PC-9 (cell line): ENCODE data around the gene ADAMTS7. TPM values are rescaled to one million over a fixed set of nuclear protein-coding genes. Genes with fewer than 3 reads are reported as not detected.

Experiments used
- BruUV-seq: library from RNA; stranded (reverse); fragments of 400-500 nt; replicated peaks from 2 replicates; lab custom pipeline; 2021; lab: Mats Ljungman, UMichigan
- CTCF ChIA-PET: fragments of 300-600 bp; sonication (Branson Sonifier 250); formaldehyde crosslinking; loops from one replicate; lab custom pipeline; 2022; ENCODE audit warnings: antibody characterized with exemption; lab: Charles Lee
- POLR2A ChIA-PET: fragments of 300-600 bp; sonication (Branson Sonifier 250); formaldehyde crosslinking; loops from one replicate; lab custom pipeline; 2022; ENCODE audit warnings: antibody characterized with exemption; ENCODE audit not compliant: unreplicated experiment; lab: Charles Lee
- DNase-seq, 2 experiments: peaks; one replicate each; pipeline versions ENCODE4 v3.0.0 to v3.0.0-alpha.2; 2015 to 2022; ENCODE audit warnings: mixed read lengths in 1 of 2
- H2AFZ ChIP-seq: fragments of 200-600 bp; sonication (generic); 2 replicates; pipeline ENCODE4 v1.8.1; 2017; ENCODE audit warnings: antibody characterized with exemption
- H3F3A ChIP-seq: fragments of 200-600 bp; sonication (generic); 2 replicates; pipeline ENCODE4 v1.8.1; 2017; ENCODE audit warnings: antibody characterized with exemption, mild to moderate bottlenecking, low read depth; ENCODE audit not compliant: insufficient read depth
- H3K27ac ChIP-seq: fragments of 200-600 bp; sonication (generic); 2 replicates; pipeline ENCODE4 v1.6.1; 2016; ENCODE audit warnings: mixed run types
- H3K27me3 ChIP-seq: fragments of 200-600 bp; sonication (generic); 2 replicates; pipeline ENCODE4 v1.6.1; 2016; ENCODE audit warnings: low read depth, mixed run types; ENCODE audit not compliant: insufficient read depth
- H3K36me3 ChIP-seq: fragments of 200-600 bp; sonication (generic); 2 replicates; pipeline ENCODE4 v1.6.1; 2016; ENCODE audit warnings: low read depth, mixed run types
- H3K4me1 ChIP-seq: fragments of 200-600 bp; sonication (generic); replicated peaks from 2 replicates; pipeline ENCODE4 v1.6.1; 2016; ENCODE audit warnings: mixed run types; ENCODE audit not compliant: insufficient read depth
- H3K4me2 ChIP-seq: fragments of 200-600 bp; sonication (generic); 2 replicates; pipeline ENCODE4 v1.6.1; 2017; ENCODE audit warnings: mixed run types
- H3K4me3 ChIP-seq: fragments of 200-600 bp; sonication (generic); 2 replicates; pipeline ENCODE4 v1.6.1; 2016; ENCODE audit warnings: mixed run types
- H3K79me2 ChIP-seq: fragments of 200-600 bp; sonication (generic); 2 replicates; pipeline ENCODE4 v1.6.1; 2017; ENCODE audit warnings: low read depth, mixed run types
- H3K9me2 ChIP-seq: fragments of 200-600 bp; sonication (generic); 2 replicates; pipeline ENCODE4 v1.8.1; 2017; ENCODE audit warnings: mild to moderate bottlenecking; ENCODE audit not compliant: insufficient read depth
- H3K9me3 ChIP-seq: fragments of 200-600 bp; sonication (generic); 2 replicates; pipeline ENCODE4 v1.8.1; 2016; ENCODE audit warnings: low read depth; ENCODE audit not compliant: insufficient read depth
- H4K20me1 ChIP-seq: fragments of 200-600 bp; sonication (generic); 2 replicates; pipeline ENCODE4 v1.8.1; 2017; ENCODE audit not compliant: insufficient read depth
- EZH2 ChIP-seq: fragments of 200-600 bp; sonication (generic); IDR thresholded peaks from 2 replicates; pipeline ENCODE4 v1.8.0; 2017; ENCODE audit warnings: antibody characterized with exemption, low read depth
- intact Hi-C: fragments of 100-400 bp; cut with micrococcal nuclease; formaldehyde crosslinking; loops from one replicate; pipeline ENCODE4 v1.10.0; 2022; ENCODE audit not compliant: unreplicated experiment
- total RNA-seq: library from RNA; stranded (reverse); gene quantifications from 2 replicates; pipeline ENCODE4 v1.2.3, GENCODE V29; 2021
- TF ChIP-seq, protein P1 (sequence below): fragments of 200-600 bp; sonication (generic); conservative IDR thresholded peaks from 2 replicates; pipeline ENCODE4 v1.6.1; 2017; ENCODE audit warnings: mixed run types, antibody characterized with exemption, mild to moderate bottlenecking, moderate library complexity

Gene ADAMTS7
- total RNA-seq, 1 experiment from 2014 or later = 1.3 TPM

GRCh38 chr15:78791357-78791756, 19.9 kb downstream of the ADAMTS7 start:
- TF ChIP-seq, protein P1, sequence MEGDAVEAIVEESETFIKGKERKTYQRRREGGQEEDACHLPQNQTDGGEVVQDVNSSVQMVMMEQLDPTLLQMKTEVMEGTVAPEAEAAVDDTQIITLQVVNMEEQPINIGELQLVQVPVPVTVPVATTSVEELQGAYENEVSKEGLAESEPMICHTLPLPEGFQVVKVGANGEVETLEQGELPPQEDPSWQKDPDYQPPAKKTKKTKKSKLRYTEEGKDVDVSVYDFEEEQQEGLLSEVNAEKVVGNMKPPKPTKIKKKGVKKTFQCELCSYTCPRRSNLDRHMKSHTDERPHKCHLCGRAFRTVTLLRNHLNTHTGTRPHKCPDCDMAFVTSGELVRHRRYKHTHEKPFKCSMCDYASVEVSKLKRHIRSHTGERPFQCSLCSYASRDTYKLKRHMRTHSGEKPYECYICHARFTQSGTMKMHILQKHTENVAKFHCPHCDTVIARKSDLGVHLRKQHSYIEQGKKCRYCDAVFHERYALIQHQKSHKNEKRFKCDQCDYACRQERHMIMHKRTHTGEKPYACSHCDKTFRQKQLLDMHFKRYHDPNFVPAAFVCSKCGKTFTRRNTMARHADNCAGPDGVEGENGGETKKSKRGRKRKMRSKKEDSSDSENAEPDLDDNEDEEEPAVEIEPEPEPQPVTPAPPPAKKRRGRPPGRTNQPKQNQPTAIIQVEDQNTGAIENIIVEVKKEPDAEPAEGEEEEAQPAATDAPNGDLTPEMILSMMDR = no peak
- no peak for TF ChIP-seq EZH2
- no peak for DNase-seq
- H2AFZ ChIP-seq = no peak overlapping the region
- no peaks in the 10 kb centered on the region for H3K79me2 ChIP-seq
- no peaks in the 10 kb centered on the region for H3K9me2 ChIP-seq
- no peak overlapping the region for H3K4me2 ChIP-seq
- no peaks in the 10 kb centered on the region for H3K27me3 ChIP-seq
- ChIA-PET POLR2A (no interaction called here), CTCF (no interaction called here)
- no peaks in the 10 kb centered on the region for H3K9me3 ChIP-seq
- no TSS peak for BruUV-seq
- H4K20me1 ChIP-seq = no peaks in the 10 kb centered on the region
- H3K36me3 ChIP-seq = no peaks in the 10 kb centered on the region
- intact Hi-C loops = no loop called here
- H3K4me1 ChIP-seq = no peaks in the 10 kb centered on the region
- H3F3A ChIP-seq = no peaks in the 10 kb centered on the region
- no peak overlapping the region for H3K27ac ChIP-seq
- H3K4me3 ChIP-seq = no peak overlapping the region

- ChIA-PET CTCF (no interaction called here), POLR2A (no interaction called here)
- Histone ChIP-seq H3K27me3 (peaks cover 5% of the 10 kb centered on the region; the same call in 1 of the 2 replicates), H4K20me1 (no peaks in the 10 kb centered on the region), H3K4me1 (no peaks in the 10 kb centered on the region), H3K4me2 (no peak overlapping the region), H3F3A (no peaks in the 10 kb centered on the region), H3K4me3 (no peak overlapping the region), H2AFZ (no peak overlapping the region), H3K9me2 (no peaks in the 10 kb centered on the region), H3K36me3 (no peaks in the 10 kb centered on the region), H3K9me3 (no peaks in the 10 kb centered on the region), H3K79me2 (no peaks in the 10 kb centered on the region), H3K27ac (no peak overlapping the region)
- no TSS peak for BruUV-seq
- TF ChIP-seq, protein P1 = no peak
- no peak for TF ChIP-seq EZH2
- DNase-seq = no peak
- intact Hi-C loops = no loop called here
These were observed 21.2 kb downstream of the ADAMTS7 start for GRCh38 chr15:78790027-78790426.

DNA sequence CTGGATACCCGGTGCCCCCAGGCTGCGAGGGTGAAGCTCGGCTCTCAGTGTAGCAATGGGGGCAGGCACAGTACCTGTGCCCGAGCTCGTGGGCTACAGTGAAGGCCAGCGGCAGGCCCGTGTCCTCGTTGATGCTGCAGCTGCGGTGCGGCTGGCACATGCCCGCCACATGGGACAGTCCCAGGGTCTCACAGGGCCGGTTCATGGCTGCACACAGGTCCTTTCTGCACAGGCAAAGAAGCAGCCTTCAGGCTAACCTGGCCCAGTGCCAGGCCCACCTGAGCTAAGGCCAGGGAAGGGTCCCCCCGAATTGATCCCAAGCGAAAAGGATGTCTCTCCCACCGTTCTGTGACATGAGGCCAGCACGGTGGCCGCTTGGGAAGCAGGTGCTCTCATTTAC, 21.6 kb downstream of the ADAMTS7 start:
- no peaks in the 10 kb centered on the region for H3K79me2 ChIP-seq
- ChIA-PET CTCF (no interaction called here), POLR2A (no interaction called here)
- H3F3A ChIP-seq = no peaks in the 10 kb centered on the region
- BruUV-seq = no TSS peak
- no peak overlapping the region for H3K4me2 ChIP-seq
- no peaks in the 10 kb centered on the region for H3K36me3 ChIP-seq
- H3K9me2 ChIP-seq = no peaks in the 10 kb centered on the region
- no peaks in the 10 kb centered on the region for H3K4me1 ChIP-seq
- peaks cover 9% of the 10 kb centered on the region; the same call in 1 of the 2 replicates for H3K27me3 ChIP-seq
- H3K27ac ChIP-seq = no peak overlapping the region
- TF ChIP-seq, protein P1 = no peak
- no peak for TF ChIP-seq EZH2
- H4K20me1 ChIP-seq = no peaks in the 10 kb centered on the region
- no peak overlapping the region for H3K4me3 ChIP-seq
- H3K9me3 ChIP-seq = no peaks in the 10 kb centered on the region
- no peak overlapping the region for H2AFZ ChIP-seq
- no peak for DNase-seq
- intact Hi-C loops = no loop called here
